ENCODE measurements around the gene CIBAR2. TPM values are rescaled to one million over a fixed set of nuclear protein-coding genes. Genes with fewer than 3 reads are reported as not detected.

The CIBAR2 gene
- total and polyA plus RNA-seq, 9 of the 15 experiments (the other 6 are each of a cell fraction or from before 2014, with no cell fraction given): not detected

DNA sequence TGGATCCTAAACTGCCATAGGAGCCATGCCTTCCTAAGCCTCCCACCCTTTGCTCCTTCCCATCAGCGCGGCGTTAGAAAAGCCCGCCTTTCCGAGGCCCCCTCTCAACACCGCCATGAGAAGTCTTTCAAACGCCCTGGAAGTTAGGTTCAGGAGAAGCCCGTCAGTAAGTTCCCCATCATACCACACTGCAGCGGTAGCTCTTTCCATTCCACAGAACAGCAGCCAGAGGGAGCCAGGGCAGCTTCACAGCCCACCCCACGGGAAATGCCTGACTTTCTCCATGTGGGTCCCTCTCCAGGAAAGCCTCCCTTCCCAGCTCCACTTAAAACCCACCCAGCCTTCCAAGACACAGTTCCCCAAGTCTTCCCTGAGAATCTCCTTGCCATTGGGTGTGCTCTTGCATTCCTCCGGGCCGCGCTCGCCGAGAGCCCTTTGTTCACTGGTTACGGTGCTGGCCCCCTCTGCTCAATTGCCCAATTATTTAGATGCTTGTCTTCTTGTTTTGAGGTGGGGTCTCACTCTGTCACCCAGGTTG, 56.0 kb downstream of the CIBAR2 start (continued):
- no peak for TF ChIP-seq NFE2 (IDR thresholded peaks at IDR 0.05; ENCODE audit: low read depth)
- TF ChIP-seq, protein P1, sequence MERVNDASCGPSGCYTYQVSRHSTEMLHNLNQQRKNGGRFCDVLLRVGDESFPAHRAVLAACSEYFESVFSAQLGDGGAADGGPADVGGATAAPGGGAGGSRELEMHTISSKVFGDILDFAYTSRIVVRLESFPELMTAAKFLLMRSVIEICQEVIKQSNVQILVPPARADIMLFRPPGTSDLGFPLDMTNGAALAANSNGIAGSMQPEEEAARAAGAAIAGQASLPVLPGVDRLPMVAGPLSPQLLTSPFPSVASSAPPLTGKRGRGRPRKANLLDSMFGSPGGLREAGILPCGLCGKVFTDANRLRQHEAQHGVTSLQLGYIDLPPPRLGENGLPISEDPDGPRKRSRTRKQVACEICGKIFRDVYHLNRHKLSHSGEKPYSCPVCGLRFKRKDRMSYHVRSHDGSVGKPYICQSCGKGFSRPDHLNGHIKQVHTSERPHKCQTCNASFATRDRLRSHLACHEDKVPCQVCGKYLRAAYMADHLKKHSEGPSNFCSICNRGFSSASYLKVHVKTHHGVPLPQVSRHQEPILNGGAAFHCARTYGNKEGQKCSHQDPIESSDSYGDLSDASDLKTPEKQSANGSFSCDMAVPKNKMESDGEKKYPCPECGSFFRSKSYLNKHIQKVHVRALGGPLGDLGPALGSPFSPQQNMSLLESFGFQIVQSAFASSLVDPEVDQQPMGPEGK (CRISPR knock-in tag; IDR thresholded peaks at IDR 0.05; ENCODE audit: borderline replicate concordance): no peak
- TF ChIP-seq NRF1 (conservative IDR thresholded peaks at IDR 0.05 in 1 of 2, IDR thresholded peaks at IDR 0.05 in 1 of 2): no peak
- TF ChIP-seq ZNF780A (CRISPR knock-in tag; IDR thresholded peaks at IDR 0.05): no peak
- TF ChIP-seq ZNF134 (CRISPR knock-in tag; conservative IDR thresholded peaks at IDR 0.05): no peak
- TF ChIP-seq TCF3 (CRISPR knock-in tag; IDR thresholded peaks at IDR 0.05): peak; percentile 14; the same call in 1 of the 2 replicates
- no peak for TF ChIP-seq ZNF324 (CRISPR knock-in tag; IDR thresholded peaks at IDR 0.05)
- no peak for TF ChIP-seq COPS2 (conservative IDR thresholded peaks at IDR 0.05)
- no peak for TF ChIP-seq ZNF551 (CRISPR knock-in tag; IDR thresholded peaks at IDR 0.05)
- TF ChIP-seq TAF7 (tag; IDR thresholded peaks at IDR 0.05): 0 out of 2 replicates have a peak, but pooled peaks have one; percentile 3
- TF ChIP-seq FOXM1 (IDR thresholded peaks at IDR 0.05; ENCODE audit: low read depth): no peak
- TF ChIP-seq FOXM1 (CRISPR knock-in tag; IDR thresholded peaks at IDR 0.05; ENCODE audit: low read depth): 0 out of 2 replicates have a peak, but pooled peaks have one; percentile 69
- no peak for TF ChIP-seq ZNF175 (CRISPR knock-in tag; IDR thresholded peaks at IDR 0.05; ENCODE audit: low read depth)
- TF ChIP-seq, protein P2, sequence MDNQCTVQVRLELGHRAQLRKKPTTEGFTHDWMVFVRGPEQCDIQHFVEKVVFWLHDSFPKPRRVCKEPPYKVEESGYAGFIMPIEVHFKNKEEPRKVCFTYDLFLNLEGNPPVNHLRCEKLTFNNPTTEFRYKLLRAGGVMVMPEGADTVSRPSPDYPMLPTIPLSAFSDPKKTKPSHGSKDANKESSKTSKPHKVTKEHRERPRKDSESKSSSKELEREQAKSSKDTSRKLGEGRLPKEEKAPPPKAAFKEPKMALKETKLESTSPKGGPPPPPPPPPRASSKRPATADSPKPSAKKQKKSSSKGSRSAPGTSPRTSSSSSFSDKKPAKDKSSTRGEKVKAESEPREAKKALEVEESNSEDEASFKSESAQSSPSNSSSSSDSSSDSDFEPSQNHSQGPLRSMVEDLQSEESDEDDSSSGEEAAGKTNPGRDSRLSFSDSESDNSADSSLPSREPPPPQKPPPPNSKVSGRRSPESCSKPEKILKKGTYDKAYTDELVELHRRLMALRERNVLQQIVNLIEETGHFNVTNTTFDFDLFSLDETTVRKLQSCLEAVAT (IDR thresholded peaks at IDR 0.05): no peak
- TF ChIP-seq, protein P3, sequence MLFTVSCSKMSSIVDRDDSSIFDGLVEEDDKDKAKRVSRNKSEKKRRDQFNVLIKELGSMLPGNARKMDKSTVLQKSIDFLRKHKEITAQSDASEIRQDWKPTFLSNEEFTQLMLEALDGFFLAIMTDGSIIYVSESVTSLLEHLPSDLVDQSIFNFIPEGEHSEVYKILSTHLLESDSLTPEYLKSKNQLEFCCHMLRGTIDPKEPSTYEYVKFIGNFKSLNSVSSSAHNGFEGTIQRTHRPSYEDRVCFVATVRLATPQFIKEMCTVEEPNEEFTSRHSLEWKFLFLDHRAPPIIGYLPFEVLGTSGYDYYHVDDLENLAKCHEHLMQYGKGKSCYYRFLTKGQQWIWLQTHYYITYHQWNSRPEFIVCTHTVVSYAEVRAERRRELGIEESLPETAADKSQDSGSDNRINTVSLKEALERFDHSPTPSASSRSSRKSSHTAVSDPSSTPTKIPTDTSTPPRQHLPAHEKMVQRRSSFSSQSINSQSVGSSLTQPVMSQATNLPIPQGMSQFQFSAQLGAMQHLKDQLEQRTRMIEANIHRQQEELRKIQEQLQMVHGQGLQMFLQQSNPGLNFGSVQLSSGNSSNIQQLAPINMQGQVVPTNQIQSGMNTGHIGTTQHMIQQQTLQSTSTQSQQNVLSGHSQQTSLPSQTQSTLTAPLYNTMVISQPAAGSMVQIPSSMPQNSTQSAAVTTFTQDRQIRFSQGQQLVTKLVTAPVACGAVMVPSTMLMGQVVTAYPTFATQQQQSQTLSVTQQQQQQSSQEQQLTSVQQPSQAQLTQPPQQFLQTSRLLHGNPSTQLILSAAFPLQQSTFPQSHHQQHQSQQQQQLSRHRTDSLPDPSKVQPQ (CRISPR knock-in tag; IDR thresholded peaks at IDR 0.05; ENCODE audit: borderline replicate concordance): no peak
- no peak for TF ChIP-seq SP2 (IDR thresholded peaks at IDR 0.05; ENCODE audit: extremely low read depth, low read depth, low read length, poor library complexity, severe bottlenecking)
- TF ChIP-seq, protein P4, sequence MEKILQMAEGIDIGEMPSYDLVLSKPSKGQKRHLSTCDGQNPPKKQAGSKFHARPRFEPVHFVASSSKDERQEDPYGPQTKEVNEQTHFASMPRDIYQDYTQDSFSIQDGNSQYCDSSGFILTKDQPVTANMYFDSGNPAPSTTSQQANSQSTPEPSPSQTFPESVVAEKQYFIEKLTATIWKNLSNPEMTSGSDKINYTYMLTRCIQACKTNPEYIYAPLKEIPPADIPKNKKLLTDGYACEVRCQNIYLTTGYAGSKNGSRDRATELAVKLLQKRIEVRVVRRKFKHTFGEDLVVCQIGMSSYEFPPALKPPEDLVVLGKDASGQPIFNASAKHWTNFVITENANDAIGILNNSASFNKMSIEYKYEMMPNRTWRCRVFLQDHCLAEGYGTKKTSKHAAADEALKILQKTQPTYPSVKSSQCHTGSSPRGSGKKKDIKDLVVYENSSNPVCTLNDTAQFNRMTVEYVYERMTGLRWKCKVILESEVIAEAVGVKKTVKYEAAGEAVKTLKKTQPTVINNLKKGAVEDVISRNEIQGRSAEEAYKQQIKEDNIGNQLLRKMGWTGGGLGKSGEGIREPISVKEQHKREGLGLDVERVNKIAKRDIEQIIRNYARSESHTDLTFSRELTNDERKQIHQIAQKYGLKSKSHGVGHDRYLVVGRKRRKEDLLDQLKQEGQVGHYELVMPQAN (IDR thresholded peaks at IDR 0.05; ENCODE audit: borderline replicate concordance): no peak
- 0 out of 2 replicates have a peak, but pooled peaks have one; percentile 9 for TF ChIP-seq SMARCA5 (IDR thresholded peaks at IDR 0.05)
- no peak for TF ChIP-seq SREBF1 (IDR thresholded peaks at IDR 0.05; ENCODE audit: borderline replicate concordance, low read depth, low read length)

Measured in K562 (cell line).